HG02938 (cell line): ENCODE measurements around the gene ILK.

Source experiments
- ATAC-seq: cut with Tn5 transposase; IDR thresholded peaks from one replicate; pipeline ENCODE4 v1.9.1; 2021; ENCODE audit warnings: mild to moderate bottlenecking, moderate library complexity; ENCODE audit not compliant: unreplicated experiment

ILK gene

DNA sequence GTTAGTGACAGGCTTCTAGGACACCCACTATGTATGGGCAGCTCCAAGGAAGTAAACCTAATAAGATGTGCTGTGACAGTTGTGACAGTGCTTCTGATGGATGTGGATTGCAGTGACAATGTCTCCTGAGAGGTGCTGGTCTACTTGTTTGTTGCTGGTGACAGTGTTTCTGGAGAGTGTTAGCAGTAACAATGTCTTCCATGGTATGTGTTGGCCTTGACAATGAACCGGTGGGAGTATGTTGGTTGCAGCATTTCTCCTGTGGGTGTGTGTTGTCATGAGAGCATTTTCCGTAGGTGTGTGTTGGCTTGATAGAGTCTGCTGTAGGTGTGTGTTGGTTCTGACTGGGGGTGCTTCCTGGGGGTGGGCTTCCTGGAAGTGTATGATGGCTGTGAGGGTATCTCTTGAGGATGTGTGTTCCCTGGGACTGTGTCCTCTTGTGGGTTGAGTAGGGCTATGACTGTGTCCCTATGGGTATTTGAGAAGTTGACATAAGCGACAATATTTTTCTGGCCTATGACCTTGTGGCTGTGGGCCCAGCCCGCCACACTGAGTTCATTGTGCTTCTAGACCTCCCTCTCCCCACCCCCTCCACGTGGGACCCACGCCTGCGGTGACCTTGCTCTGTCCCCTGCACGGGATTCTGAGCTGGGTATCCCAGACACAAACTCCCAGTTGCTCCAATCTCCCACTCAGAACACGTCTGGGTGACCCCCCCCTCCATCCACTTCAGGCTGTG is 50.9 kb downstream of the ILK start:
- ATAC-seq, result no peak

GRCh38 chr11:6655020-6655789 is 51.6 kb downstream of the ILK start:
- no peak for ATAC-seq

GRCh38 chr11:6655790-6656583 is 52.4 kb downstream of the ILK start, which contains the start of gene DCHS1:
Gene DCHS1, minus strand, starts transcription at chr11:6655809. Its CDS starts 14,196 bp downstream, at chr11:6641613.
- ATAC-seq, result no peak

- ATAC-seq, result no peak
Observed at GRCh38 chr11:6656584-6656915, 53.0 kb downstream of the ILK start.

DNA sequence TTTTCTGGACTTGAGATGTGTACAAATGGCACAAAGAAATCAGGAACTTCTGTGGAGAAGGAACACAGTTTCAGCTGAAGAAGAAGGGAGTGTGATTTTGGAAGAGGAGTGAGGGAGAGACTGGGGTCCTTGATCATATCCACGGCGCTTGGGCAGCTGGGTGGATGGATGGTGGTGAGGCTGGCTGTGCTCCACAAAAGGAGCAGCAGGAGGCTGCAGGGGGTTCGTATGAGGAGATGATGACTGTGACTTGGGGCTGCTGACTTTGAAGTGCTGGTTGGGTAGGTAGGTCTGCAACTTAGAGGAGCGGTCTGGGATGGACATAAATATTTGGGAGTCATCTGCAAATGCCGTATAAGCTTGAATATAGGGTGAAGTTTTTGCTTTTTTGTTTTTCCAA is 53.4 kb downstream of the ILK start:
- ATAC-seq, result no peak

- no peak for ATAC-seq
Observed at GRCh38 chr11:6657346-6657745, 53.8 kb downstream of the ILK start.

GRCh38 chr11:6658647-6659046 is 55.1 kb downstream of the ILK start:
- no peak for ATAC-seq
